Measurements from ENCODE around the gene CCN5.
"Not testable (repeated sequence)": the region's sequence is repeated elsewhere in the genome, so short reads cannot be mapped to it uniquely, and the experiment has no call there.

CCN5 gene, protein sequence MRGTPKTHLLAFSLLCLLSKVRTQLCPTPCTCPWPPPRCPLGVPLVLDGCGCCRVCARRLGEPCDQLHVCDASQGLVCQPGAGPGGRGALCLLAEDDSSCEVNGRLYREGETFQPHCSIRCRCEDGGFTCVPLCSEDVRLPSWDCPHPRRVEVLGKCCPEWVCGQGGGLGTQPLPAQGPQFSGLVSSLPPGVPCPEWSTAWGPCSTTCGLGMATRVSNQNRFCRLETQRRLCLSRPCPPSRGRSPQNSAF

DNA sequence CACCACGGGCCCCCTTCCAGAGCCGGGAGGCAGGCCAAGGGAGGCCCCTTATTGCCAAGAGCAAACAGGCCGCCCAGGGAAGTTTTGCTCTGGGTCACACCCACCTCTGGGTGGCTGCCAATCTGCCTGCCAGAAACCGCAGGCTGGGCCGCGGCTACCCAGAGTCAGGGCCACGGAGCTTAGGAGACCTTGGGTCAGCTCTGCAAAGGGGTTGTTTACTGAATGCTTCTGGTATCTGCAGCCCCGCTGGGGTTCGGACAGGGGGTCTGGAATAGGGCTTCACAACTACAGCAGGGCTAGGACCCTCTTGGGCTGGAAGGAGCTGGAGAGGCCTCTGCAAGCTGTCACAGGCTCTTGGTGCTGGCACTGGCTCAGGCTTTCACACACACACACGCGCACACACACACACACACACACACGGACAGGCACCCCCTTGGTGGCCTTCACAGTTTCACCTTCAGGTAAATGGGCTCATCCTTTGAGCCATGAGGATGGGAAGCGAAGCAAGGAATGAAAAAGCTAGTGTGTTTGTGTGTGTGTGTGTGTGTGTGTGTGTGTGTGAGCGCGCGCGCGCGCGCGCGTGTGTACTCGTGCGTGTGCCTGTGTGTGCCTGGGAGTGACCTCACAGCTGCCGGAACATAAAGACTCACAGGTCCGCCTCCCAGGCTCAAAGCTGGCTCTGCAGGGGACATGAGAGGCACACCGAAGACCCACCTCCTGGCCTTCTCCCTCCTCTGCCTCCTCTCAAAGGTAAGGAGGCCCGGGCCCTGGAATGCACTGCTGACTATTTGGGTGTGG is at the start of gene CCN5:
TSS of gene CCN5 (plus strand) at position 669 of the 798 bp plus-strand sequence. CDS start at position 691, 22 bp downstream.
- peak; percentile 88 for DNase-seq

GRCh38 chr20:44666066-44666465 is 49.1 kb upstream of the CCN5 start:
- no peak for DNase-seq

GRCh38 chr20:44670851-44671250 is 44.3 kb upstream of the CCN5 start:
- not testable (repeated sequence) for DNase-seq

DNA sequence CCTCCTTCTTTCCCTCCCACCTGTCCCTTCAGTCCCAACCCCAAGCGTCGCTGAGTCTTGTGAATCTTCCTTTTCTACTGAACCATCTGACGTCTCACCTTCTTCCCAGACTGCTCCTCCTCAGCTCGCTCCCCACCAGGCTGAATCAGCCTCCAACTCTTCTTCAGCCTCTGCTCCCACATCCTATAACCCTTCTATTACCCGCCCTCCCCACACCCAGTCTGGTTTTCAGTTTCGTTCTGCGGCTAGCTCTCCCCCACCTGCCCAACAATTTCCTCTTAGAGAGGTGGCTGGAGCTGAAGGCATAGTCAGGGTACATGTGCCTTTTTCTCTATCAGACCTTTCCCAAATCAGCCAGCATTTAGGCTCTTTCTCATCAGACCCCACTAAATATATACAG is 43.6 kb upstream of the CCN5 start:
- DNase-seq: not testable (repeated sequence)

DNA sequence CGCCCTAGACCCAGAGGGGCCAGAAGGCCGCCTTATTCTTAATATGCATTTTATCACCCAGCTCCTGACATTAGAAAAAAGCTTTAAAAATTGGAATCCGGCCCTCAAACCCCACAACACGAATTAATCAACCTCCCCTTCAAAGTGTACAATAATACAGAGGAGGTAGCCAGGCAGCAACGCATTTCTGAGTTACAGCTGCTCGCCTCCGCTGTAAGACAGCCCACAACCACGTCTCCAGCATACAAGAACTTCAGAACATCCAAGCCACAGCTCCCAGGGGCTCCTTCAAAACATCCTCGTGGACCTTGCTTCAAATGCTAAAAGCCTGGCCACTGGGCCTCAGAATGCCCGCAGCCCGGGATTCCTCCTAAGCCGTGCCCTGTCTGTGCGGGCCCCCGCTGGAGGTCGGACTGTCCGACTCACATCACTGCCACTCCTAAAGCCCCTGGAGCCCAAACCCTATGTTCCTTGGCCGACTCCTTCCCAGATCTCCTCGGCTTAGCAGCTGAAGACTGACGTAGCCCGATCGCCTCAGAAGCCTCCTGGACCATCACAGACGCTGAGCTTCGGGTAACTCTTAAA is 42.8 kb upstream of the CCN5 start:
- DNase-seq: not testable (repeated sequence)

DNA sequence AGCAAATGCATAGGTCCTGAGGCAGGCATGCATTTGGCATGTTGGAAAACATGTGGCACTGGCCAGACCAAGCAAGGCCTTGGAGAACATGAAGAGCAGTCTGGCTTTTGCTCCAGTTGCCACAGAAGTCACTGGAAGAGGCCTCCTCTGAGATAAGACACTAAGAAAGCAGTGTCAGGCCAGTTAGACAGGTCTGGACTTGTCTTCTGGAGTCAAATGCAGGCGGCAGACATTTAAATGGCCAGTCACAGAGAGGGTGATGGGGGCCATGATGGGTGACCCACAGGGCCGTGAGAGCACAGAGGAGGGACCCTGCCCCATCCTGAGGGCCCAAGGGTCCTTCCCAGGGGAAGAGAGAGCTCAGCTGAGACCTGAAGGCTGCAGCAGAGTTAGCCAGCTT is 36.9 kb upstream of the CCN5 start:
- DNase-seq: peak; percentile 61

DNA sequence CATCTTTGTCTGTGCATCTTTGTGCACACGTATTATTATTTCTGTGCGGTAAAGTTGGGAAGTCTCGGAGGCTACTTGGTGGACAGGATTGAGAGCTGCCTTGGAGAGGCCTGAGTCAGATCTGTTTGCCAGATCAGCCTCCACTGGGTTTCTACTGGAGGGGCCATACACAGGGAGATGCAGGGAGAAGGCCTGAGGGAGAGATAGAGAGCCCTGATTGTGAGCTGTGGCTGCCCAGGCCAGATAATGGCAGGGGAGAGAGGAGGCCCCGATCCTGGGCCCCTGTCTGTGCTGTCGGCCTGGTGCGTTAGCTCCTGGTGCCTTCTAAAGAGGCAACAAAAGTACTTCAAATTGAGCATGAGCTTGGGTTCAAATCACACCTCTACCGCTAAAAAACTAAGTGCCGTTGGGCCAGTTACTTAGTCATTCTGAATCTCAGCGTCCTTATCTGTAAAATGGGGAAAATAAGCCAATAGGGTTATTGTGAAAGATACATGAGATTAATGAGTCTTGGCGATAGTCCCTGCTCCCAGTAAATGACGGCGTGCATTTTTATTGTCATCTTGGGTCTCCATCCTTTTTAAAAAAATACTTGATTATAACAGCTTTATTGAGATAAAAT is 36.1 kb upstream of the CCN5 start:
- peak; percentile 41 for DNase-seq

DNA sequence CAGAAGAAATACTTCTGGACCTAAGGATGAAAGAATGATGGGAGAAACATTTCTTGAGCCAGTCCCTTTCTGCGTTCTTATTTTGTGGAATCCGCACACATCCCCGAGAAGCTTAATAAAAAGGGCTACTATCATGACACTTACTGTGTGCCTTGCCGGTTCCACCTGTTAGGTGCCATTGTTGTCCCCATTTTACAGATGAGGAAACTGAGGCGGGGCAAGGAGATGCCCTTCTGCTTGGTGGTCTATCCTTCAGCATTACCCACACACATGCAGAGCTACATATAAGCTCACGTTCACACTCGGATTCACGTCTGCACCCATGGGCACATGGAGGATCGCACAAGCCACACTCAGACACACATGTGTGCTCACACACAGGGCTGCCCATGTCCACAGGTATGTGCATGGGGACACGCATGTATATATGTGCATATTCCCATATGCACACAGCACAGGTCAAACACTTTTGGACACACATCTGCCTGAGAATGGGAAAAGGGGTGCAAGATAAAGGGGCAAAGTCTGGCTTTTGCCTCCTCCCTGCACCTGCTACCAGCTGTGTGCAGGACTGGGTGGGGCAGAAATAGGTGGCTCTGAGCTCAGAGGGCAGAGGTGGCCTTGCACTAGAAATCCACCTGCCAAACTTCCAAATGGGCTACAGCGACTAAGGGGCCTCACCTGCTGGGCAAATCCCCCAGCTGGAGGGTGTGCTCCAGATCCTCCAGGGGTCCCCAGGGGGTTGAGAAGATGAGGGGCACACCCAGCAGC is 33.2 kb upstream of the CCN5 start:
- no peak for DNase-seq

DNA sequence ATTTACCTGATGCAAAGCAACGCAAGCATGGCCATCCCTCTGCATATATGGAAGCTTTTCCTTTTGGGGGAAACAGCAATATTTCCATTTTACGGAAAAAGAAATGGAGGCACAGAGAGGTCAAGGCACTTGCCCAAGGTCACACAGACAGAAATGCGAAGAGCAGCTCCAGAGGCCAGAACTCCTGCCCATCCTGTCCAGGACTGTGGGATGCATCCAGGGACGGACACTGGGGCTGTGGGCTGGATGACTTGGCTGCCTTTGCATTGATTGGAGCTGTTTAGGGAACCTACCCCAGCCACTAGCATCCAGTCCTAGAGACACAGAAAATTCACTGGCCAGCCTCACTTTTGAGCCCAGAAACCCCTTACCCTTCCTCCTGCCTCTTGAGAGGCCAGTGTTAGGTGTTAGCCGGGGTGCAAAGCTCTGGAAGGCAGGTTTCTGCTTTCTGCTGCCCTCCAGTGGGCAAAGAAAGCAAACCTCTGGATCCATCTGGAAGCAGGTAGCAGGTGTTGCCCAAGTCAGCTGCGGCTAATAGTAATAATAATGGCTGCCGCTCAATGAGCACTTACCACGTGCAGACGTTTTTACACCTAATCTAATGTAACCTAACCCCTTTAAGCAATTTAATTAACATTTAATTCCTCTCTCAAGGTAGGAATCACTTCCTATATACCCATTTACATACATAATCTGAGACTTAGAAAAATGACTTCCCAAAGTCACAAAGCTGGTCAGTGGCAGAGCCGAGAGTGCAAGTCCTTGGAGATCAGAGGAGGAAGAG is 31.7 kb upstream of the CCN5 start:
- peak; percentile 64 for DNase-seq

DNA sequence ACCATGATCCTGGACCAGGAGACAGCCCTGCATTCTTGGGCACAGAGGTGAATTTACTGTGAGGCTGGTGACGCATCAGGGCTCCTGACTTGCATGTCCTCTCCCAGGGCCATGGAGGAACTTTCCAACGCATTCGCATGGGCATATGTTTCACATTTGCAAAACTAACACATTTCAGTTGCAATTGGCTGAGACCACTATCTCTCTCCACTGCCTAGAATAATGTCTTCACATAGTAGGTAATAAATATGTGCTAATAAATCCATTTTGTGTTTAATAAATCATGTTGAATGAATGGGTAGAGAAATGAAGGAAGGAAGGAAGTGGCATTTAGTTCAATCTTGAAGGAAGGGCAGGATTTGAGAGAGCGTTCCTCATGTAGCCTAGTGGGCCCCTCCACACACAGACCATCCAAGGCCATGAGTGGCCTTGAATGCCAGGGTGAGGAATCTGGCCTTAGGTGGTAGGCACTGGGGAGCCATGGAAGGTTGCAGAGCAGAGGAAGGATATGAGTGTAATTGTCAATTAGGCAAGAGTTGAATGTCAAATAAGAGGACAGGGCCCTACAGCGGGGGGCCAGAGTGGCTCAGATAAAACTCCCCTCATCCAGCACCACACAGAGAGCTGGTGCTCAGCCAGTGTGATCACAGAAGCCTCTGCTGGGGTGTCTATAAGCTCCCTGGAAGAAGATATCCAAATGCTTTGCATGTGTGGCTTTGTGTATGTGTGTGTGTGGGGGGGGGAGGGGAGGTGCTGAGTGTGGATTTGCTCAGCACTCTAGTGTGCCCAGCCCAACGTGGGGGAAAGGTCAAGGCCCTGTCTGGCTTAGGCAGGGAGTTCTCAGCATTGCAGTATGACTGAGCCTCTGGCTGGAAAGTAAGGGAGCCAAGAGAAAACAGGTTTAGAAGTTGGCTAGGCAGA is 30.9 kb upstream of the CCN5 start:
- DNase-seq: no peak

GRCh38 chr20:44686934-44687333 is 28.2 kb upstream of the CCN5 start:
- DNase-seq: no peak

- DNase-seq: no peak
These were observed 27.0 kb upstream of the CCN5 start for GRCh38 chr20:44688053-44688625.

- DNase-seq: no peak
These were observed 25.4 kb upstream of the CCN5 start for GRCh38 chr20:44689809-44690208.

- no peak for DNase-seq
These were observed 24.3 kb upstream of the CCN5 start for GRCh38 chr20:44690781-44691423.

DNA sequence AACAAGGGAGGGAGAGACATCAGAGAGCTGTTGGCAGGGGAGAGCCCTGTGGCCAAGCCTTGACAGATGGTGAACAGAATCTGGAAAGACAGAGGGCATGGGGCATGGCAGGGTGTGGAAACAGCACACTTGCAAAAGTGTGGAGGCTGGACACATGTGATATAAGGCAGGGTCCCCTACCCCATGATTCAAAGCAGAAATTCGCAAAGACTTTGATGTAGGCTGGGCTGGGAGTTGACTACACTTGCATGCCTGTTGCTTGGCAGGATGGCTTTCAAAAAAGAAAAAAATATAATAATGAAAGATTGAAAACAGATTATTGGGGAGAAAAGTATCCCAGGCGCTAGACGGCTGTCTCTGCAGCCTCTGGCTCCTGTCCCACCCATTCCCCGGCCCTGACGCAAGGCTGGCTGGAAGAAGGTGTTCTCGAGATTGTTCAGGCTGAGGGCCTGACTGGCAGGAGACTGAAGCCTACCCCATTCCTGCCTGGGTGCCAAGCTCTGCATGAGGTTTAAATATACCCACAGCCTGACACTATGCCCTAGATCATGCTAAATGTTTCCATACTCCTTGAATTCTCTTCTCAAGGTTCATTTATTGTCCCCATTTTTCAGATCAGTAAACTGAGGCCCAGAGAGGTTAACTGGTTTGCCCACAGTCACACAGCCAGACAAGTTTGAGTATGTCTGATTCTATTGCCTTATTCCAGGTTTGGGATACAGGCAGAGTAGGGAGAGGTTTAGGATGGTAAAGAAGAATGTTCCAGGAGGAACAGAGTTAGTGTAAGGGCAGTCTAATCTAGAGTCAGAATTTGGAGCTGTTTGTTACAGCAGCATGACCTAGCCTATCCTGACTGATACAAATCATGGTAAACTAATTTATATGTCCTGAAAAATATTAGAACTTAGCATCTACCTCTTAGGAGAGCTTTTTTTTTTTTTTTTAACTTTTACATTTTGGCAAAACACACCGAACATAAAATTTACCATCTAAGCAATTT is 23.4 kb upstream of the CCN5 start:
- no peak for DNase-seq

DNA sequence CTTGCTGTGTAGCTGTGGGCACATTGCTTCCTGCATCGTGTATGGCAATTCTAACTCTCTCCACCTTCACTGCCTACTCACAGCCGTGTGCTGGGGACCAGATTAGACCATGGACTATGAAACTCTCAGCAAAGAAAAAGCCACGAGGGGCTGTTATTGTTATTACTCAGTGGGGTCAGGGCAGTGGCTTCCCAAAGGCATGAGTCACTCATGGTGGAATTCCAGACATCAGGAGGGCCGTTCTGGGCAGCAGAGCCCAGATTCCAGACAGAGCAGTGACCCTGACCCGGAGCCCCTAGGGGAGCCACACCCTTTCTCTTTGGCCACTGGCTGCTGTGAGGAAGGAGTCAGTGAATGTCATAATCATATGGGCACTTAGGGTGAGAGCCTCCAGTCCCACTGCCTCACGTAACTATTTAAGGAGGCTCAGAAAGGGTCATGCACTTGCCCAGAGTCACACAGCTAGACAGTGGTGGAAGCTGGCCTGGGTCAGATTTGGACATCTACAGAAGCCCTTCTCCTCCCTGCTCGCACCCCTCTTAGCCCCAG is 22.2 kb upstream of the CCN5 start:
- DNase-seq: no peak

GRCh38 chr20:44693627-44694026 is 21.5 kb upstream of the CCN5 start:
- DNase-seq: no peak

GRCh38 chr20:44694159-44694558 is 21.0 kb upstream of the CCN5 start:
- DNase-seq: no peak
